SKM-1 treated with dmso at 0.1 percent for 144 hours (cell line): Measurements from ENCODE around the gene CAMTA2.
"Not testable (repeated sequence)": the region's sequence is repeated elsewhere in the genome, so short reads cannot be mapped to it uniquely, and the experiment has no call there.

Experiments
- DNase-seq: peaks from one replicate; lab custom pipeline; 2025; ENCODE audit not compliant: unreplicated experiment; lab: John Stamatoyannopoulos, UW

The CAMTA2 gene

GRCh38 chr17:4986951-4987766 lies at the start of gene CAMTA2:
CAMTA2 (minus strand) TSS chr17:4987675; CDS start chr17:4986222, 1,453 bp downstream.
- peak; percentile 13 for DNase-seq

DNA sequence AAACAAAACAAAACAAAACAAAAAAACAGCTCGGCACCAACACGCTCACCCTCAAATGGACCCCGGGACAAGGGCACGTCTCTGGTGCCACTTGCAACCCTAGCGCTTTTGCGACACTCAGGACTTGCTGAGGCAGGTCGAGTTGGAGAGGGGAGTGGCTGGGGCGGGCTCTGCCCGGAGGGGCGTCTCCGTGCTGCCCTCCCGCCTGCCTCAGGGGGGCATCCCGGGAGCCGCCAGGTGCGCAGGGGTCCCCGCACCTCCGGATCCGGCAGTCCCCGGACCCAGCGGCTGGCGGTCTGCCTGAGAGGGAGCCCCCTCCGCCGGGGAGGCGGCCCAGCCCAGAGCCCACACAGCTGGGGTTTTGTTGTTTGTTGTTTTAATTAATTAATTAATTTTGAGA lies 47.8 kb upstream of the CAMTA2 start, which contains the start of gene SLC52A1:
Gene SLC52A1, minus strand, starts transcription at position 112 of the 400 bp plus-strand sequence. CDS start 820 bp downstream, outside the sequence.
- DNase-seq: no peak

DNA sequence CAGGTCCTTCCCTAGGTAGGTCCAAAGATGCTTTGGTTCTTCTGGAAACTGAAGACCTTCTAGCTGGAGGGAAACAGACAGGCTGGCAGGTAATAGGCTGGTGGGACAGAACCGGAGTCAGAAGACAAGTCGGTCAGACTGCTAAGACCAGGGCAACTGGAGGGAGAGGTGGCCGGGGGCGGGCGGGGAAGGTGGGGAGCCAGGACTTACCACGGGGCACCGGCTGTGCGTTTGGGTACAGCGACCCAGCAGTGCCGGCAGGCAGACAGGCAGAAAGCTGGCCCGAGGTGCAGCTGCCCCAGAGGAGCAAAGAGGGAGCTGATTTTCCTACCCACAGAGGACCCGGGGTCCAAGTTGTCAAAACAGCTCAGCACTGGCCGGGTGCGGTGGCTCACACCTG lies 47.2 kb upstream of the CAMTA2 start:
- no peak for DNase-seq

- no peak for DNase-seq
Observed at GRCh38 chr17:5034063-5034462, 46.6 kb upstream of the CAMTA2 start.

GRCh38 chr17:5033352-5034015 lies 46.0 kb upstream of the CAMTA2 start:
- no peak for DNase-seq

GRCh38 chr17:5032865-5033264 lies 45.4 kb upstream of the CAMTA2 start:
- no peak for DNase-seq

DNA sequence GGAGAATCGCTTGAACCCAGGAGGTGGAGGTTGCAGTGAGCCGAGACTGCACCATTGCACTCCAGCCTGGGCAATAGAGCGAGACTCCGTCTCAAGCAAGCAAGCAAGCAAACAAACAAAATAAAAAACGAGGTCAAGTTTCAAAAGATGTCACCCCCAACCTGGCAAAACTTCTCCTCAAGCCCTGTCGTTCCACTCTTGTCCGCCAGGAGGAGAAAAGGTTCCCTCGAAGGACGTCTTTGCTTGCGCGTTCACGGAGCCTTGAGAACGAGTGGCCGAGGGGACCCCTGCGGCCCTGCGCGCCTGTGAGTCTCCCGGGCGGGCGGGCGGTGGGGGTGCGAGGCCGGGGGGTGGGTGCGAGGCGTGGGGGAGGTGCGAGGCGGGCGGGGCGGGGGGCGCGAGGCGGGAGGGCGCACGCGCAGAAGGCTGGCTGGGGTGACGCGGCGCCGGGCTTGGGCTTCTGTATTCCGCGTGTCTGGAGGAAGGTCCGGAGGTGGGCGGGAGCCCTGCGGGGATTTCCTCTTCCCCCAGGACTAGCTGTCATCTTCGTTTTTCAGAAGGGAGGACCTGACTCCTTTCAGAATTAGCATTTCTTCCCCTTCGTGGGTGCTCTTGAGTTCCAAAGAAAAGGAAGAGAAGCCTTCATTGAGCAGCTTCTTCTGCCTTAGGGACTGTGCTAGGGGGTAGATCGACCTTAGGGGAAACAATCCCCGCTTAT lies 44.0 kb upstream of the CAMTA2 start:
- peak; percentile 51 for DNase-seq

DNA sequence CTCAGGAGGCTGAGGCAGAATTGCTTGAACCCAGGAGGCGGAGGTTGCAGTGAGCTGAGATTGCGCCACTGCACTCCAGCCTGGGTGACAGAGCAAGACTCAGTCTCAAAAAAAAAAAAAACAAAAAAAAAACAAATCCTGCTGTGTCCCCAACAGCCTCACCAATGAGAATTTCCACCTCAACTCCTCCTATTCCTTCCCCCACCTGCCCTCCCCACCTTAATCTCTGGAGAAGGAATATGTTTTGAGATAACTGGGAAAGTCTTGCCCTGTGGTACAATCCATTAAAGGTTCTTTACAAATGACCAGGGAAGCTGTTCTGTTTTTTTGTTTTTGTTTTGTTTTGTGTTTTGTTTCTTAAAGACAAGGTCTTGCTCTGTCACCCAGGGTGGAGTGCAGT lies 42.7 kb upstream of the CAMTA2 start:
- not testable (repeated sequence) for DNase-seq

DNA sequence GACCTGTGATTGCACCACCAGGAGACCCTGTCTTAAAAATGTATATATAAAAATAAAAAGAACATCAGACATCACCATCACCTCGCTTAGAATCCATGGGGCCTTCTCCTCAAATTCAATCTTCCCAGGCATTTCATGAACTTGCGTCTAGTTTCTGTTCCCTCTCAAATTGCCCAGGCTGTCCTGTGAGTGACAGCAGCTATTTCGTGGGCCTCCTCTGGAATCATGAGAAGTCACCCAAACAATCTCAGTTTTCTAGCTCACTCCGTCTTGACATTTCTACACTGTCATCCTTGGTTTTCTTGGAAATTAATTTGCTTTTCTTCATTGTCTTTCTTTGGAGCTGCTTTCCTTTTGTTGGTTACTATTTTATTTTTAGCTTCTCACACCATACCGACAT lies 40.4 kb upstream of the CAMTA2 start:
- no peak for DNase-seq

DNA sequence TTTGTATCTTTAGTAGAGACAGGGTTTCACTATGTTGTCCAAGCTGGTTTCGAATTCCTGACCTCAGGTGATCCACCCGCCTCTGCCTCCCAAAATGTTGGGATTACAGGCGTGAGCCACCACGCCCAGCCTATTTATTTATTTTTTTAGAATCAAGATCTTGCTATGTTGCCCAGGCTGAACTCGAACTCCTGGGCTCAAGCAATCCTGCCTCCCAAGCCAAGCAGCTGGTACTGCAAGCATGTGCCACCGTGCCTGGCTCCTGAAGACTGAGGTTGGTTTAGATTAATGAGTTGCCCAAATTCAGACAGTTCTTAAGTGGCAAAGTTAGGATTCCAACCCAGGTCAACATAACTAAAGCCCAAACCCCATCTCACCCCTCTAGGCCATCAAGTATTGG lies 39.8 kb upstream of the CAMTA2 start:
- no peak for DNase-seq

GRCh38 chr17:5024604-5025003 lies 37.1 kb upstream of the CAMTA2 start:
- no peak for DNase-seq

DNA sequence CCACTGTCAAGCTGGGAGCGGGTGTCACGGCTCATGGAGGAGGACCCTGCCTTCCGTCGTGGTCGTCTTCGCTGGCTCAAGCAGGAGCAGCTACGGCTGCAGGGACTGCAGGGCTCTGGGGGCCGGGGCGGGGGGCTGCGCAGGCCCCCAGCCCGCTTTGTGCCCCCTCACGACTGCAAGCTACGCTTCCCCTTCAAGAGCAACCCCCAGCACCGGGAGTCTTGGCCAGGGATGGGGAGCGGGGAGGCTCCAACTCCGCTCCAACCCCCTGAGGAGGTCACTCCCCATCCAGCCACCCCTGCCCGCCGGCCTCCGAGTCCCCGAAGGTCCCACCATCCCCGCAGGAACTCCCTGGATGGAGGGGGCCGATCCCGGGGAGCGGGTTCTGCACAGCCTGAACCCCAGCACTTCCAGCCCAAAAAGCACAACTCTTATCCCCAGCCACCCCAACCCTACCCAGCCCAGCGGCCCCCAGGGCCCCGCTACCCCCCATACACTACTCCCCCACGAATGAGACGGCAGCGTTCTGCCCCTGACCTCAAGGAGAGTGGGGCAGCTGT lies 36.2 kb upstream of the CAMTA2 start:
- DNase-seq: no peak

DNA sequence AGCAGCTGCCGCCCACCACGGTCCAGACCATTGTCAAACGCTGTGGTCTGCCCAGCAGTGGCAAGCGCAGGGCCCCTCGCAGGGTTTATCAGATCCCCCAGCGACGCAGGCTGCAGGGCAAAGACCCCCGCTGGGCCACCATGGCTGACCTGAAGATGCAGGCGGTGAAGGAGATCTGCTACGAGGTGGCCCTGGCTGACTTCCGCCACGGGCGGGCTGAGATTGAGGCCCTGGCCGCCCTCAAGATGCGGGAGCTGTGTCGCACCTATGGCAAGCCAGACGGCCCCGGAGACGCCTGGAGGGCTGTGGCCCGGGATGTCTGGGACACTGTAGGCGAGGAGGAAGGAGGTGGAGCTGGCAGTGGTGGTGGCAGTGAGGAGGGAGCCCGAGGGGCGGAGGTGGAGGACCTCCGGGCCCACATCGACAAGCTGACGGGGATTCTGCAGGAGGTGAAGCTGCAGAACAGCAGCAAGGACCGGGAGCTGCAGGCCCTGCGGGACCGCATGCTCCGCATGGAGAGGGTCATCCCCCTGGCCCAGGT lies 34.8 kb upstream of the CAMTA2 start:
- no peak for DNase-seq

DNA sequence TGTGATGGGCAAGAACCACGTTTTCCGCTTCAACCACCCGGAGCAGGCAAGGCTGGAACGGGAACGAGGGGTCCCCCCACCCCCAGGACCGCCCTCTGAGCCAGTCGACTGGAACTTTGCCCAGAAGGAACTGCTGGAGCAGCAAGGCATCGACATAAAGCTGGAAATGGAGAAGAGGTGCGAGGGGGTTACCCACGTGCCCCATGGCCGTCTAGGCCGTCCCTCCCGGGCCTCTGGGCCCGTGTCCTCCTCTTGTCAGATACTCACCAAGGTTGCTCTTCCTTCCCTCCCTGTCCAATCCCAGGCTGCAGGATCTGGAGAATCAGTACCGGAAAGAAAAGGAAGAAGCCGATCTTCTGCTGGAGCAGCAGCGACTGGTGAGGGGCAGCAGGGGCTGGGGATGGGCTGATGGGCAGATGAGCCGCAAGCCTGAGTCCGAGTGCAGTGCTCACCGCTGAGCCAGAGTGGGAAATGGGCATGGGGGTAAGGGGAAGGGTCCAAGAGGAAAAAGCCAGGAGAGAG lies 33.1 kb upstream of the CAMTA2 start:
- DNase-seq: no peak

DNA sequence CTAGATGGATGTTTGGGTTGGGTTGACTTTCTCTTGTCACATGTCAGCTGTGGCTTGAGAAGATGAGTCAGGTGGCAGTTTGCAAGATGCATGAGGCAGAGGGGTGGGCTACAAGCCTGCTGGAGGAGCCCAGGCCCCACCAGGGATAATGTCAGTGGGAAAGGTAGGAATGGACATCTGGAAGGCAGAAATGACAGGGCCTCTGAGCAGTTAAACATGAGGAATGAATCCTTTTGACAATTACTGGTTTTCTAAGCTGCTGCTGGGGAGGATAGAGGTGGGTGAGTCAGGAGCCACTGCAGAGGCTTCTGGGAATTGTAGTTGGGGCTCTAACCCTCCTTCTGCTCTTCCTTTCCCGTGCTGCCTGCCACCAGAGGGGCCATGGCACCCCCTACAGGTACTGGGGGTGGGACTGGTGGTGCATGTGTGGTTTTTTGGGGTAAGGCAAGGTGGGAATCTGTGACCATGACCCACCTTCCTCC lies 32.0 kb upstream of the CAMTA2 start:
- no peak for DNase-seq

DNA sequence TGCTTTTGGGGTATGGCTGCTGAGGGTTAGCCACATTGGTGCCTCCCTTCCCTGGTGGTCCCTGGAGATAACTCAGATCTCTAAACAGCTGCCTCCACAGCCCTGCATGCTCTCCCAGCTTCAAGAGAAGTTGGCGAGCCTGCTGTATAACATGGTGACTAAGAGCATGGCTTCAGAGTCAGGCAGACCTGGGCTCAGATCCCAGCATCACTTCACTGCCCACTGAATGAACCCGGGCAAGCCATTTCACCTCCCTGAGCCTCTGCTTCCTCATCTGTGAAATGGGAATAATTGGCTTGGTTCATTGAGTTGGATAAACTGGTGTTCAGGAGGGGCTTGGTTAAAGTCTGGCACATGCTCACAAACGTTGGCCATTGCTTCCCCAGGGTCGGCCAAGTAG lies 26.9 kb upstream of the CAMTA2 start:
- DNase-seq: no peak

DNA sequence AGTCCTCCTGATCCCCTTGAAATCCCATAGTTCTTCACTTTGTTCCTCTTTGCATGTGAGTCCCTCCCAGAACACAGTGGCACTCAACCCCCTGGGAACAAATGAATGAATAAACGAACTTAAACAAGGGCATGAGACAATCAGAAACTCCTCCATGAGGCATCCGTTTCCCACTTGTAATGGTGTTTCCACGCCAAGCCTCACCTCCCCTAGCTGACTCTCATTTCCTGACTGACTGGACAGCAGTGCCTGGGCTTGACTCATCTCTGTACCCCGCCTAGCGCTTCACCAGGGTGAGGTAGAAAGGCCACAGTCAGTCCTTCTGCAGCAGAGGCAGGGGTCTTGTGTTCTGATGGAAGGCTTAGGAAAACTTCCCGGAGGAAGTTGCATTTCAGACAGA lies 24.5 kb upstream of the CAMTA2 start:
- no peak for DNase-seq

DNA sequence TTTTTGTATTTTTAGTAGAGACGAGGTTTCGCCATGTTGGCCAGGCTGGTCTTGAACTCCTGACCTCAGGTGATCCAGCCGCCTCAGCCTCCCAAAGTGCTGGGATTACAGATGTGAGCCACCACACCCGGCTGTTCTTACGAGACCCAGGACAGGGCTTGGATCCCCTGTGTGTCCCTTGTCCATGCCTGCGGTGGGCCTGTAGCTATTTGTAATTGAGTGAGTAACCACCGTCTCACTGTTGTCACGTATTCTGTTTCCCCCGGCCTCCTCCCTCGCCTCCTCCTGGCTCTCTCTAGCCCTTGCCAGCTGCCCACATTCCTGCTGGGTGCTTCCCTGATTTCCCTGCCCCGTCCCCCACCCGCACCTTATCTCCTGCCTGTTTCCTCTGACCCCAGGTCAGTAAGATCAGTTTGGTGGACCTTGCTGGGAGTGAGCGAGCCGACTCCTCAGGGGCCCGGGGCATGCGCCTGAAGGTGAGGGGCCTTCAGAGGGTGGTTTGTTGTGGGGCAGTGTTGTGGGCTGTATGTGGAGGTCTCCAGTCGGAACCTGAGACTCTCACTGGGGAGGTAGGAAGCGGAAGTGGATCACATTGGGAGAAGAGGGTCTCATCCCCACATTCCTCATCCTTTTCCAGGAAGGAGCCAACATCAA lies 15.9 kb upstream of the CAMTA2 start:
- DNase-seq: no peak

GRCh38 chr17:5002121-5002788 lies 14.8 kb upstream of the CAMTA2 start:
- DNase-seq: no peak

DNA sequence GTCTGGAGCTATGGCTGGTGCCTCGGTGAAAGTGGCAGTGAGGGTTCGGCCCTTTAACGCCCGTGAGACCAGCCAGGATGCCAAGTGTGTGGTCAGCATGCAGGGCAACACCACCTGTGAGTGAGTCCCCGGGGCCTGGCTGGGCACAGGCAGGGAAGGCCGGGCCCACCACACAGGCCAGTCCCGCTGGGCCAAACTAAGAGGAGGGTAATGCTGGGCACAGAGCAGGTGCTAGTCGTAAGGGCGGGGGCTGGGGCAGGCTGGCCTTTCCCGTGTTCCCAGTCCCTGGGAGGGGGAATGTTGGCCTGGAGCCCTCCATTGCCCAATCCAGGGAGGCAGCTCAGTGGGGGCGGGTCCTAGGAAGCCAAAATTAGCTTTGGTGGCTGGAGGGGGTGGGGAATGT lies 12.8 kb upstream of the CAMTA2 start:
- no peak for DNase-seq
